IMR-90 (cell line): ENCODE data around the gene PLAA. TPM values are rescaled to one million over a fixed set of nuclear protein-coding genes. Genes with fewer than 3 reads are reported as not detected.

Experiments
- ATAC-seq: fragments of 200-7000 bp; cut with Tn5 transposase; 2 replicates; pipeline ENCODE4 v1.9.1; 2020; ENCODE audit warnings: low read depth, mild to moderate bottlenecking, moderate library complexity
- BruUV-seq: library from RNA; stranded (reverse); fragments of 400-500 nt; replicated peaks from 2 replicates; lab custom pipeline; 2021; lab: Mats Ljungman, UMichigan
- CTCF ChIA-PET: fragments of 300-600 bp; formaldehyde crosslinking; extraction: SDS; loops from one replicate; lab custom pipeline; 2021; ENCODE audit warnings: antibody characterized with exemption; lab: Yijun Ruan, JAX
- POLR2A ChIA-PET: fragments of 300-600 bp; sonication (Branson Sonifier 250); formaldehyde crosslinking; loops from one replicate; lab custom pipeline; 2022; ENCODE audit warnings: antibody characterized with exemption; ENCODE audit not compliant: unreplicated experiment; lab: Charles Lee
- DNase-seq: peaks from one replicate; pipeline ENCODE4 v3.0.0; 2013
- H2AFZ ChIP-seq: replicated peaks from 2 replicates; pipeline ENCODE3; 2013; ENCODE audit warnings: low read length, mild to moderate bottlenecking; ENCODE audit not compliant: poor library complexity
- H2AK5ac ChIP-seq: 2 replicates; pipeline ENCODE4 v1.6.1; 2013; ENCODE audit warnings: low read depth, low read length, inconsistent platforms
- H2AK9ac ChIP-seq: replicated peaks from 2 replicates; pipeline ENCODE3; 2013; ENCODE audit warnings: mild to moderate bottlenecking, low read depth, low read length, moderate library complexity; ENCODE audit not compliant: poor library complexity
- H2BK120ac ChIP-seq: 2 replicates; pipeline ENCODE4 v1.6.1; 2013; ENCODE audit warnings: low read depth, low read length, inconsistent platforms
- H2BK15ac ChIP-seq: 3 replicates; pipeline ENCODE4 v1.6.1; 2013; ENCODE audit warnings: low read depth, low read length, inconsistent platforms
- H2BK20ac ChIP-seq: 2 replicates; pipeline ENCODE4 v1.6.1; 2013; ENCODE audit warnings: low read depth, mild to moderate bottlenecking, inconsistent platforms, low read length, moderate library complexity
- H2BK5ac ChIP-seq: 2 replicates; pipeline ENCODE4 v1.6.1; 2013; ENCODE audit warnings: mild to moderate bottlenecking, low read depth, low read length, inconsistent platforms; ENCODE audit not compliant: poor library complexity, severe bottlenecking
- H3K14ac ChIP-seq: replicated peaks from 2 replicates; pipeline ENCODE4 v1.6.1; 2013; ENCODE audit warnings: low read depth, low read length, inconsistent platforms
- H3K18ac ChIP-seq: 2 replicates; pipeline ENCODE4 v1.6.1; 2013; ENCODE audit warnings: low read depth, low read length, control low read depth
- H3K23ac ChIP-seq: 2 replicates; pipeline ENCODE4 v1.6.1; 2013; ENCODE audit warnings: low read depth, low read length, inconsistent platforms
- H3K27ac ChIP-seq: 2 replicates; pipeline ENCODE4 v1.5.1; 2013; ENCODE audit warnings: mild to moderate bottlenecking, control low read depth, low read length; ENCODE audit not compliant: insufficient read depth
- H3K27me3 ChIP-seq: 2 replicates; pipeline ENCODE4 v1.6.1; 2013; ENCODE audit warnings: low read length; ENCODE audit not compliant: control insufficient read depth, insufficient read depth
- H3K36me3 ChIP-seq: 2 replicates; pipeline ENCODE4 v1.6.1; 2013; ENCODE audit warnings: low read length, mixed read lengths; ENCODE audit not compliant: control insufficient read depth, insufficient read depth
- H3K4ac ChIP-seq: 2 replicates; pipeline ENCODE4 v1.6.1; 2013; ENCODE audit warnings: low read depth, low read length, inconsistent platforms
- H3K4me1 ChIP-seq: 2 replicates; pipeline ENCODE4 v1.6.1; 2013; ENCODE audit warnings: low read length, mixed read lengths; ENCODE audit not compliant: control insufficient read depth, insufficient read depth
- H3K4me2 ChIP-seq: 2 replicates; pipeline ENCODE4 v1.6.1; 2013; ENCODE audit warnings: low read depth, mild to moderate bottlenecking, control low read depth, low read length, moderate library complexity
- H3K4me3 ChIP-seq: 2 replicates; pipeline ENCODE4 v1.5.1; 2013; ENCODE audit warnings: low read depth, mild to moderate bottlenecking, control low read depth, low read length, moderate library complexity; ENCODE audit not compliant: insufficient read depth
- H3K56ac ChIP-seq: 2 replicates; pipeline ENCODE4 v1.6.1; 2013; ENCODE audit warnings: low read length, inconsistent platforms; ENCODE audit not compliant: insufficient read depth; ENCODE audit errors: extremely low read depth
- H3K79me1 ChIP-seq, 2 experiments: 2 replicates each; pipeline ENCODE4 v1.6.1; 2013; ENCODE audit warnings: low read length in 2 of 2, inconsistent platforms in 1 of 2, low read depth in 1 of 2
- H3K9ac ChIP-seq: 2 replicates; pipeline ENCODE4 v1.6.1; 2013; ENCODE audit warnings: low read depth, low read length, control low read depth
- H3K9me1 ChIP-seq: 2 replicates; pipeline ENCODE4 v1.6.1; 2013; ENCODE audit warnings: low read length, inconsistent platforms; ENCODE audit not compliant: insufficient read depth
- H3K9me3 ChIP-seq: 2 replicates; pipeline ENCODE4 v1.6.1; 2013; ENCODE audit warnings: low read length; ENCODE audit not compliant: control insufficient read depth, insufficient read depth
- H4K20me1 ChIP-seq: 2 replicates; pipeline ENCODE4 v1.6.1; 2013; ENCODE audit warnings: low read length, inconsistent platforms; ENCODE audit not compliant: insufficient read depth
- H4K5ac ChIP-seq: 2 replicates; pipeline ENCODE4 v1.6.1; 2013; ENCODE audit warnings: mild to moderate bottlenecking, low read depth, low read length, control low read depth
- H4K8ac ChIP-seq, 2 experiments: 2 replicates each; pipeline ENCODE4 v1.6.1; 2013; ENCODE audit warnings: low read depth in 2 of 2, low read length in 2 of 2, control low read depth in 1 of 2, inconsistent platforms in 1 of 2
- H4K91ac ChIP-seq: 2 replicates; pipeline ENCODE4 v1.6.1; 2013; ENCODE audit warnings: low read depth, low read length, inconsistent platforms; ENCODE audit not compliant: insufficient read depth
- BHLHE40 ChIP-seq: fragments of 150-350 bp; IDR thresholded peaks from 2 replicates; pipeline ENCODE4 v1.6.1; 2016; ENCODE audit warnings: mild to moderate bottlenecking, low read depth, low read length
- CEBPB ChIP-seq: IDR thresholded peaks from 2 replicates; pipeline ENCODE4 v1.6.1; 2012; ENCODE audit warnings: low read depth, low read length, improper control_type of control experiment
- CHD1 ChIP-seq: IDR thresholded peaks from 2 replicates; pipeline ENCODE4 v1.6.1; 2012; ENCODE audit warnings: low read depth, low read length, improper control_type of control experiment
- FOS ChIP-seq: fragments of 150-350 bp; IDR thresholded peaks from 2 replicates; pipeline ENCODE4 v1.6.1; 2016; ENCODE audit warnings: low read depth, low read length
- MAFK ChIP-seq: IDR thresholded peaks from 2 replicates; pipeline ENCODE4 v1.6.1; 2012; ENCODE audit warnings: low read depth, low read length, improper control_type of control experiment
- MAZ ChIP-seq: IDR thresholded peaks from 2 replicates; pipeline ENCODE4 v1.6.1; 2012; ENCODE audit warnings: low read depth, mild to moderate bottlenecking, low read length, improper control_type of control experiment, moderate library complexity, borderline replicate concordance
- MXI1 ChIP-seq: IDR thresholded peaks from 2 replicates; pipeline ENCODE4 v1.6.1; 2012; ENCODE audit warnings: low read depth, mild to moderate bottlenecking, low read length, moderate library complexity, borderline replicate concordance
- NFE2L2 ChIP-seq: fragments of 150-350 bp; IDR thresholded peaks from 2 replicates; pipeline ENCODE4 v1.6.1; 2016; ENCODE audit warnings: low read depth, mild to moderate bottlenecking, low read length
- POLR2A ChIP-seq: IDR thresholded peaks from 2 replicates; pipeline ENCODE4 v1.6.1; 2012; ENCODE audit warnings: mild to moderate bottlenecking, low read depth, low read length
- RAD21 ChIP-seq: IDR thresholded peaks from 2 replicates; pipeline ENCODE4 v1.6.1; 2012; ENCODE audit warnings: low read length, improper control_type of control experiment
- RCOR1 ChIP-seq: IDR thresholded peaks from 2 replicates; pipeline ENCODE4 v1.6.1; 2012; ENCODE audit warnings: mild to moderate bottlenecking, low read length, improper control_type of control experiment; ENCODE audit not compliant: insufficient replicate concordance
- RFX5 ChIP-seq: IDR thresholded peaks from 2 replicates; pipeline ENCODE4 v1.8.0; 2012; ENCODE audit warnings: low read depth, mild to moderate bottlenecking, low read length, moderate library complexity
- SMC3 ChIP-seq: fragments of 150-350 bp; IDR thresholded peaks from 2 replicates; pipeline ENCODE4 v1.6.1; 2016; ENCODE audit warnings: low read depth, mild to moderate bottlenecking, antibody characterized with exemption, low read length, moderate library complexity
- USF2 ChIP-seq: fragments of 150-350 bp; IDR thresholded peaks from 2 replicates; pipeline ENCODE4 v1.6.1; 2017; ENCODE audit warnings: mild to moderate bottlenecking, antibody characterized with exemption, low read length, low read depth
- WGBS, 2 experiments: methylation state at CpG; one replicate each; pipeline versions ENCODE4 v1.1.5 to v1.1.7; 2013; ENCODE audit warnings: missing lambda C conversion rate in 2 of 2; ENCODE audit not compliant: insufficient read length in 1 of 2; ENCODE audit errors: extremely low coverage in 2 of 2; 5-methylcytosine and 5-hydroxymethylcytosine counted together
- dilution Hi-C: fragments of 300-500 bp; cut with HindIII; formaldehyde crosslinking; loops from one replicate; pipeline ENCODE4 v1.14.3; 2018; ENCODE audit warnings: low sequenced_read_pairs; ENCODE audit not compliant: unreplicated experiment
- in situ Hi-C: fragments of 300-500 bp; cut with MboI; formaldehyde crosslinking; loops from 3 replicates; pipeline ENCODE4 v1.14.3; 2019; ENCODE audit warnings: low sequenced_read_pairs, inconsistent platforms, mixed read lengths
- intact Hi-C: fragments of 100-400 bp; cut with micrococcal nuclease; formaldehyde crosslinking; loops from 2 replicates; pipeline ENCODE4 v1.10.0; 2022
- polyA plus RNA-seq, 3 experiments: library from polyadenylated mRNA; depleted of rRNA; stranded (reverse); fragments of >200 nt; gene quantifications; 2 replicates each; pipeline ENCODE4 v1.2.3, GENCODE V29; 2012; ENCODE audit warnings: low replicate concordance in 1 of 3
- total RNA-seq: library from RNA; depleted of rRNA; stranded (reverse); fragments of >200 nt; gene quantifications from 2 replicates; pipeline ENCODE4 v1.2.3, GENCODE V29; 2012
- TF ChIP-seq, protein P1 (sequence below): conservative IDR thresholded peaks from 2 replicates; pipeline ENCODE4 v1.5.1; 2012; ENCODE audit warnings: mild to moderate bottlenecking, low read depth, low read length, improper control_type of control experiment
- TF ChIP-seq, protein P2 (sequence below): fragments of 150-350 bp; IDR thresholded peaks from 2 replicates; pipeline ENCODE4 v1.6.1; 2016; ENCODE audit warnings: low read depth, mild to moderate bottlenecking, low read length, moderate library complexity, borderline replicate concordance

PLAA gene
- total and polyA plus RNA-seq, 2 of the 4 experiments (the other 2 are of a cell fraction), result 18.2 to 24.4 TPM

GRCh38 chr9:26882154-26882553, 64.9 kb downstream of the PLAA start:
- no TSS peak for BruUV-seq
- H3K4me2 ChIP-seq, result no peak overlapping the region
- no peaks in the 10 kb centered on the region for H3K4me1 ChIP-seq
- DNase-seq (no peak), ATAC-seq (no peak)
- H3K18ac ChIP-seq, result no peak overlapping the region
- H4K91ac ChIP-seq, result no peak overlapping the region
- no peak overlapping the region for H2BK15ac ChIP-seq
- no peak overlapping the region for H3K56ac ChIP-seq
- H2BK5ac ChIP-seq, result no peak overlapping the region
- no peaks in the 10 kb centered on the region for H3K79me1 ChIP-seq
- H3K9me1 ChIP-seq, result no peaks in the 10 kb centered on the region
- H2AK5ac ChIP-seq, result no peak overlapping the region
- ChIA-PET POLR2A (no interaction called here), CTCF (interaction anchor here (0.8 to 1.1 kb wide), 2 partner anchors 9 to 10 kb away, joined by 3 read pairs; partner anchors contain the start of gene CAAP1)
- dilution Hi-C loops, result no loop called here
- no peak overlapping the region for H3K27ac ChIP-seq
- no peak overlapping the region for H2BK120ac ChIP-seq
- TF ChIP-seq CEBPB (no peak), SMC3 (no peak), MXI1 (no peak), CHD1 (no peak), USF2 (no peak), MAZ (no peak), NFE2L2 (no peak), RCOR1 (no peak), BHLHE40 (no peak), POLR2A (no peak), RAD21 (no peak), RFX5 (no peak), FOS (no peak), MAFK (no peak)
- TF ChIP-seq, protein P1, sequence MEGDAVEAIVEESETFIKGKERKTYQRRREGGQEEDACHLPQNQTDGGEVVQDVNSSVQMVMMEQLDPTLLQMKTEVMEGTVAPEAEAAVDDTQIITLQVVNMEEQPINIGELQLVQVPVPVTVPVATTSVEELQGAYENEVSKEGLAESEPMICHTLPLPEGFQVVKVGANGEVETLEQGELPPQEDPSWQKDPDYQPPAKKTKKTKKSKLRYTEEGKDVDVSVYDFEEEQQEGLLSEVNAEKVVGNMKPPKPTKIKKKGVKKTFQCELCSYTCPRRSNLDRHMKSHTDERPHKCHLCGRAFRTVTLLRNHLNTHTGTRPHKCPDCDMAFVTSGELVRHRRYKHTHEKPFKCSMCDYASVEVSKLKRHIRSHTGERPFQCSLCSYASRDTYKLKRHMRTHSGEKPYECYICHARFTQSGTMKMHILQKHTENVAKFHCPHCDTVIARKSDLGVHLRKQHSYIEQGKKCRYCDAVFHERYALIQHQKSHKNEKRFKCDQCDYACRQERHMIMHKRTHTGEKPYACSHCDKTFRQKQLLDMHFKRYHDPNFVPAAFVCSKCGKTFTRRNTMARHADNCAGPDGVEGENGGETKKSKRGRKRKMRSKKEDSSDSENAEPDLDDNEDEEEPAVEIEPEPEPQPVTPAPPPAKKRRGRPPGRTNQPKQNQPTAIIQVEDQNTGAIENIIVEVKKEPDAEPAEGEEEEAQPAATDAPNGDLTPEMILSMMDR, result no peak
- TF ChIP-seq, protein P2, sequence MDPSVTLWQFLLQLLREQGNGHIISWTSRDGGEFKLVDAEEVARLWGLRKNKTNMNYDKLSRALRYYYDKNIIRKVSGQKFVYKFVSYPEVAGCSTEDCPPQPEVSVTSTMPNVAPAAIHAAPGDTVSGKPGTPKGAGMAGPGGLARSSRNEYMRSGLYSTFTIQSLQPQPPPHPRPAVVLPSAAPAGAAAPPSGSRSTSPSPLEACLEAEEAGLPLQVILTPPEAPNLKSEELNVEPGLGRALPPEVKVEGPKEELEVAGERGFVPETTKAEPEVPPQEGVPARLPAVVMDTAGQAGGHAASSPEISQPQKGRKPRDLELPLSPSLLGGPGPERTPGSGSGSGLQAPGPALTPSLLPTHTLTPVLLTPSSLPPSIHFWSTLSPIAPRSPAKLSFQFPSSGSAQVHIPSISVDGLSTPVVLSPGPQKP, result no peak
- H2AK9ac ChIP-seq, result no peak overlapping the region
- H3K14ac ChIP-seq, result no peak overlapping the region
- in situ Hi-C loops, result no loop called here
- H2AFZ ChIP-seq, result no peak overlapping the region
- peaks cover 17% of the 10 kb centered on the region for H3K36me3 ChIP-seq
- H3K4me3 ChIP-seq, result no peak overlapping the region
- no peak overlapping the region for H3K23ac ChIP-seq
- intact Hi-C loops, result no loop called here
- no peaks in the 10 kb centered on the region for H3K27me3 ChIP-seq
- WGBS, 2 experiments, result no CpG with 5 or more reads among the region's 3 CpGs
- H3K4ac ChIP-seq, result no peak overlapping the region
- H2BK20ac ChIP-seq, result no peak overlapping the region
- no peak overlapping the region for H3K9ac ChIP-seq
- no peak overlapping the region for H4K5ac ChIP-seq
- no peaks in the 10 kb centered on the region for H4K20me1 ChIP-seq
- H3K9me3 ChIP-seq, result peaks cover 2% of the 10 kb centered on the region; the same call in 1 of the 2 replicates
- no peak overlapping the region for H4K8ac ChIP-seq
